Esophagus (tissue), 2 donors: ENCODE measurements around the gene SNX18. TPM values are rescaled to one million over a fixed set of nuclear protein-coding genes. Genes with fewer than 3 reads are reported as not detected.

Experiments
- H3K27ac ChIP-seq, 2 donors: one replicate each; pipeline ENCODE4 v1.5.1; 2013; ENCODE audit warnings: low read depth in 2 of 2, mild to moderate bottlenecking in 2 of 2, inconsistent platforms in 1 of 2, low read length in 1 of 2, moderate library complexity in 1 of 2
- H3K27me3 ChIP-seq, 2 donors: one replicate each; pipeline ENCODE4 v1.6.1; 2013; ENCODE audit warnings: low read length in 2 of 2, control low read depth in 1 of 2, mild to moderate bottlenecking in 1 of 2; ENCODE audit not compliant: insufficient read depth in 2 of 2, control insufficient read depth in 1 of 2
- H3K36me3 ChIP-seq, 2 donors: one replicate each; pipeline ENCODE4 v1.6.1; 2013; ENCODE audit warnings: low read length in 1 of 2; ENCODE audit not compliant: control insufficient read depth in 2 of 2, insufficient read depth in 2 of 2
- H3K4me1 ChIP-seq, 2 donors: one replicate each; pipeline ENCODE4 v1.6.1; 2013; ENCODE audit warnings: low read length in 1 of 2; ENCODE audit not compliant: control insufficient read depth in 2 of 2, insufficient read depth in 2 of 2
- H3K4me3 ChIP-seq, 2 donors: one replicate each; pipeline ENCODE4 v1.5.1; 2013; ENCODE audit warnings: low read length in 2 of 2, mild to moderate bottlenecking in 2 of 2, low read depth in 1 of 2, moderate library complexity in 1 of 2
- H3K9me3 ChIP-seq, 2 donors: one replicate each; pipeline ENCODE4 v1.6.1; 2013; ENCODE audit warnings: mild to moderate bottlenecking in 2 of 2, low read depth in 1 of 2, low read length in 1 of 2, moderate library complexity in 1 of 2; ENCODE audit not compliant: control insufficient read depth in 2 of 2, insufficient read depth in 1 of 2
- WGBS, 2 donors: extraction: QIAGEN DNeasy Blood & Tissue Kit; methylation state at CpG; one replicate each; pipeline ENCODE4 v1.1.7; 2013; 5-methylcytosine and 5-hydroxymethylcytosine counted together
- polyA plus RNA-seq, 2 donors: library from polyadenylated mRNA; stranded (reverse); fragments of 200-250 nt; gene quantifications; one replicate each; pipeline ENCODE4 v1.2.3, GENCODE V29; 2013
- donor health status: healthy with polysubstance abuse.
- donor health status: Bipolar disorder and iron deficiency.

Gene SNX18
- polyA plus RNA-seq, 2 donors, result 3.7 to 6.6 TPM

DNA sequence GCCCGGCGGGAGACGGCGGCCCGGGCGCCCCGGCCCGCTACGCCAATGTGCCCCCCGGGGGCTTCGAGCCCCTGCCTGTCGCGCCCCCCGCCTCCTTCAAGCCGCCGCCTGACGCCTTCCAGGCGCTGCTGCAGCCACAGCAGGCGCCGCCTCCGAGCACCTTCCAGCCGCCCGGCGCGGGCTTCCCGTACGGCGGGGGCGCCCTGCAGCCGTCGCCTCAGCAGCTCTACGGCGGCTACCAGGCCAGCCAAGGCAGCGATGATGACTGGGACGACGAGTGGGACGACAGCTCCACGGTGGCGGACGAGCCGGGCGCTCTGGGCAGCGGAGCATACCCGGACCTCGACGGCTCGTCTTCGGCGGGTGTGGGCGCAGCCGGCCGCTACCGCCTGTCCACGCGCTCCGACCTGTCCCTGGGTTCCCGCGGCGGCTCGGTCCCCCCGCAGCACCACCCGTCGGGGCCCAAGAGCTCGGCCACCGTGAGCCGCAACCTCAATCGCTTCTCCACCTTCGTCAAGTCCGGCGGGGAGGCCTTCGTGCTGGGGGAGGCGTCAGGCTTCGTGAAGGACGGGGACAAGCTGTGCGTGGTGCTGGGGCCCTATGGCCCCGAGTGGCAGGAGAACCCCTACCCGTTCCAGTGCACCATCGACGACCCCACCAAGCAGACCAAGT, 723 bp downstream of the SNX18 start:
- Histone ChIP-seq H3K9me3 (peaks cover 0 to 5% of the 10 kb centered on the region in 2 donors), H3K4me1 (peaks cover 8 to 21% of the 10 kb centered on the region in 2 donors), H3K27me3 (no peaks in the 10 kb centered on the region), H3K36me3 (peaks cover 0 to 4% of the 10 kb centered on the region in 2 donors), H3K27ac (peak overlapping the region; percentile 91 to 95), H3K4me3 (peak overlapping the region; percentile 82 to 96)
- WGBS, 2 donors, result 10 to 13% methylated on average over 66 to 79 of the region's 79 CpGs

DNA sequence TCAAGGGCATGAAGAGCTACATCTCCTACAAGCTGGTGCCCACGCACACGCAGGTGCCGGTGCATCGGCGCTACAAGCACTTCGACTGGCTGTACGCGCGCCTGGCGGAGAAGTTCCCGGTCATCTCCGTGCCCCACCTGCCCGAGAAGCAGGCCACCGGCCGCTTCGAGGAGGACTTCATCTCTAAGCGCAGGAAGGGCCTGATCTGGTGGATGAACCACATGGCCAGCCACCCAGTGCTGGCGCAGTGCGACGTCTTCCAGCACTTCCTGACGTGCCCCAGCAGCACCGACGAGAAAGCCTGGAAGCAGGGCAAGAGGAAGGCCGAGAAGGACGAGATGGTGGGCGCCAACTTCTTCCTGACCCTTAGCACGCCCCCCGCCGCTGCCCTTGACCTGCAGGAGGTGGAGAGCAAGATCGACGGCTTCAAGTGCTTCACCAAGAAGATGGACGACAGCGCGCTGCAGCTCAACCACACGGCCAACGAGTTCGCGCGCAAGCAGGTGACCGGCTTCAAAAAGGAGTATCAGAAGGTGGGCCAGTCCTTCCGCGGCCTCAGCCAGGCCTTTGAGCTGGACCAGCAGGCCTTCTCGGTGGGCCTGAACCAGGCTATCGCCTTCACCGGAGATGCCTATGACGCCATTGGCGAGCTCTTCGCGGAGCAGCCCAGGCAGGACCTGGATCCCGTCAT, 1.4 kb downstream of the SNX18 start:
- Histone ChIP-seq H3K4me3 (peak overlapping the region; percentile 82 to 96), H3K9me3 (peaks cover 0 to 5% of the 10 kb centered on the region in 2 donors), H3K4me1 (peaks cover 8 to 21% of the 10 kb centered on the region in 2 donors), H3K27ac (peak overlapping the region; percentile 48 to 91), H3K36me3 (peaks cover 0 to 4% of the 10 kb centered on the region in 2 donors), H3K27me3 (no peaks in the 10 kb centered on the region)
- 79 to 91% methylated on average over 50 of the region's 50 CpGs for WGBS, 2 donors

- 54 to 66% methylated on average over 10 of the region's 10 CpGs for WGBS, 2 donors
- H3K27me3 ChIP-seq, result no peaks in the 10 kb centered on the region
- peaks cover 0 to 5% of the 10 kb centered on the region in 2 donors for H3K9me3 ChIP-seq
- H3K4me3 ChIP-seq, result peak overlapping the region; percentile 82 to 96
- H3K4me1 ChIP-seq, result peaks cover 8 to 21% of the 10 kb centered on the region in 2 donors
- H3K36me3 ChIP-seq, result peaks cover 0 to 4% of the 10 kb centered on the region in 2 donors
- peak overlapping the region; percentile 35 to 53 for H3K27ac ChIP-seq
These were observed 1.9 kb downstream of the SNX18 start for GRCh38 chr5:54519509-54519876.

GRCh38 chr5:54520438-54520846, 2.9 kb downstream of the SNX18 start:
- peak overlapping the region; percentile 58 to 82 for H3K4me3 ChIP-seq
- 11 to 15% methylated on average over 7 of the region's 7 CpGs for WGBS, 2 donors

GRCh38 chr5:54520940-54521339, 3.4 kb downstream of the SNX18 start:
- peak overlapping the region in 1 of 2 donors; percentile 82 for H3K4me3 ChIP-seq
- peaks cover 0 to 6% of the 10 kb centered on the region in 2 donors for H3K36me3 ChIP-seq
- peaks cover 11 to 25% of the 10 kb centered on the region in 2 donors for H3K4me1 ChIP-seq
- 40 to 42% methylated on average over 2 of the region's 2 CpGs for WGBS, 2 donors
- H3K9me3 ChIP-seq, result peaks cover 0 to 5% of the 10 kb centered on the region in 2 donors
- H3K27ac ChIP-seq, result peak overlapping the region in 1 of 2 donors; percentile 56
- no peaks in the 10 kb centered on the region for H3K27me3 ChIP-seq

More at GRCh38 chr5:54520438-54520846, 2.9 kb downstream of the SNX18 start:
- Histone ChIP-seq H3K36me3 (peaks cover 0 to 6% of the 10 kb centered on the region in 2 donors), H3K9me3 (peaks cover 0 to 5% of the 10 kb centered on the region in 2 donors), H3K27ac (peak overlapping the region; percentile 56 to 61), H3K4me1 (peaks cover 11 to 25% of the 10 kb centered on the region in 2 donors), H3K27me3 (no peaks in the 10 kb centered on the region)

GRCh38 chr5:54521856-54522479, 4.4 kb downstream of the SNX18 start:
- H3K4me1 ChIP-seq, result peaks cover 11 to 25% of the 10 kb centered on the region in 2 donors
- 81 to 88% methylated on average over 5 of the region's 5 CpGs for WGBS, 2 donors
- no peak overlapping the region for H3K4me3 ChIP-seq
- no peaks in the 10 kb centered on the region for H3K27me3 ChIP-seq
- no peak overlapping the region for H3K27ac ChIP-seq
- peaks cover 0 to 6% of the 10 kb centered on the region in 2 donors for H3K36me3 ChIP-seq
- peaks cover 0 to 5% of the 10 kb centered on the region in 2 donors for H3K9me3 ChIP-seq

DNA sequence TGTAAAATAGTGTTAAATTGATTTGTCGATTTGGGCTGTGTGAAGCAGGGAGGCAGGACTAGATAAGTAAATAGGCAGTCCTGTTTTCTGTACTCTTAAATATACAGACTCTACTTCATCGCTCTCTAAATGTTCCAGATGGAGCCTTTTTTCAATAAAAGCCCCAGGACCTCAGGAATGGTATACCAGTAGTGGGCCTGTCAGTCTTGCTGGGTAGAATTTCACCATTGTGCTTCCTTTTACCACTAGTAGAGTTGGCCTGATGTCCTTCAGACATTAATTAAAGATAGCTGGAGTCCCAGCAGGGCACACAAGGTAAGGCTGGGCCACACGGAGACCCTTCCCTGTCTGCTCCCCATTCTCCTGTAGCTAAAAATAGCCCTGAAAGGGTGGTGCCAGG, 6.0 kb downstream of the SNX18 start:
- peaks cover 0 to 6% of the 10 kb centered on the region in 2 donors for H3K36me3 ChIP-seq
- no peak overlapping the region for H3K4me3 ChIP-seq
- H3K27ac ChIP-seq, result no peak overlapping the region
- peaks cover 11 to 23% of the 10 kb centered on the region in 2 donors for H3K4me1 ChIP-seq
- H3K9me3 ChIP-seq, result peaks cover 0 to 5% of the 10 kb centered on the region in 2 donors
- H3K27me3 ChIP-seq, result no peaks in the 10 kb centered on the region
- WGBS, 2 donors, result 69 to 81% methylated on average over 3 of the region's 3 CpGs

DNA sequence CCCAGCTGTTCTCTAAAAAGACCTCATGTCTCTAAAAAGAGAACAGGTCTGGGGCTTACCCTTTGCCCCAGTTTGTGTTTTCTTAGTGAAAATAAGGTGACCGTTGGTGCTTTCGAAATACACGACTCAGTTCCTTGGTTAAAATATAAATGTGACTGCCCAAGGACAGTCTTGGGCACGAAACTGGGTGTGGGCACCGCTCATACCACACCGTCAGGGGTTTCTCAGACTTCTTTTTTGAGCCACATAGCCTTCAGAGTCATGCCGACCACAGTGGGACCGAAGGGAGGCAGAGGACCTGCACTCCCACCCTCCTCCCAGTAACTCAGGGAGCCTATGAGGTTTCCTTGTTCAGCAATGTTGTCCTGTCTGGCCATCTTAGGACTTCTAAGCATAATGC, 6.5 kb downstream of the SNX18 start:
- Histone ChIP-seq H3K4me1 (peaks cover 9 to 17% of the 10 kb centered on the region in 2 donors), H3K27ac (peak overlapping the region in 1 of 2 donors; percentile 15), H3K9me3 (peaks cover 0 to 3% of the 10 kb centered on the region in 2 donors), H3K27me3 (no peaks in the 10 kb centered on the region), H3K36me3 (peaks cover 0 to 5% of the 10 kb centered on the region in 2 donors), H3K4me3 (no peak overlapping the region)
- WGBS, 2 donors, result 64 to 78% methylated on average over 8 of the region's 8 CpGs

DNA sequence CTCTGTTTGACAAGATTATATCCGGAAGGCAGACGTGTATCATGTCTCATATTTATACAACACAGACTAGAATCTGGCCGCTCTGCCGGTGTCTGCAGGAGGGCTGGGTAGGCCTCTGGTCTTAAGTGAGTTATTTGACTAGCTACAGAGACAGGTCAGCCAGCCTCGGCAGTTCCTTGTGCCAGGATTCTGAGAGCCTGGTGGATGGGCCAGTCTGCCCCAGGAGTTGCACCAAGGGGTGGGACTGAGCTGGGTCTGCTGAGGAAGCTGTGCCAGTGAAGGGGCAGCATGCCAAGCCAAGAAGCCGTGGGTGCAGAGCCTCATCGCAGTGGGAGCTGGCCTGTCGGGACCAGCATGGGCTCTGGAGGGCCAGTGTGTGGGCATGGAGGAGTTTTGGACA, 7.1 kb downstream of the SNX18 start:
- Histone ChIP-seq H3K4me3 (no peak overlapping the region), H3K27ac (peak overlapping the region in 1 of 2 donors; percentile 36), H3K4me1 (peaks cover 6 to 13% of the 10 kb centered on the region in 2 donors), H3K9me3 (no peaks in the 10 kb centered on the region), H3K27me3 (no peaks in the 10 kb centered on the region), H3K36me3 (peaks cover 0 to 3% of the 10 kb centered on the region in 2 donors)
- WGBS, 2 donors, result 50 to 62% methylated on average over 8 of the region's 8 CpGs
